HK-2 (cell line): ENCODE measurements around the gene SLC25A15.
"Not testable (repeated sequence)": the region's sequence is repeated elsewhere in the genome, so short reads cannot be mapped to it uniquely, and the experiment has no call there.

ENCODE experiments used
- DNase-seq: peaks from one replicate; pipeline ENCODE4 v3.0.0-alpha.2; 2018; ENCODE audit not compliant: unreplicated experiment

SLC25A15 gene

DNA sequence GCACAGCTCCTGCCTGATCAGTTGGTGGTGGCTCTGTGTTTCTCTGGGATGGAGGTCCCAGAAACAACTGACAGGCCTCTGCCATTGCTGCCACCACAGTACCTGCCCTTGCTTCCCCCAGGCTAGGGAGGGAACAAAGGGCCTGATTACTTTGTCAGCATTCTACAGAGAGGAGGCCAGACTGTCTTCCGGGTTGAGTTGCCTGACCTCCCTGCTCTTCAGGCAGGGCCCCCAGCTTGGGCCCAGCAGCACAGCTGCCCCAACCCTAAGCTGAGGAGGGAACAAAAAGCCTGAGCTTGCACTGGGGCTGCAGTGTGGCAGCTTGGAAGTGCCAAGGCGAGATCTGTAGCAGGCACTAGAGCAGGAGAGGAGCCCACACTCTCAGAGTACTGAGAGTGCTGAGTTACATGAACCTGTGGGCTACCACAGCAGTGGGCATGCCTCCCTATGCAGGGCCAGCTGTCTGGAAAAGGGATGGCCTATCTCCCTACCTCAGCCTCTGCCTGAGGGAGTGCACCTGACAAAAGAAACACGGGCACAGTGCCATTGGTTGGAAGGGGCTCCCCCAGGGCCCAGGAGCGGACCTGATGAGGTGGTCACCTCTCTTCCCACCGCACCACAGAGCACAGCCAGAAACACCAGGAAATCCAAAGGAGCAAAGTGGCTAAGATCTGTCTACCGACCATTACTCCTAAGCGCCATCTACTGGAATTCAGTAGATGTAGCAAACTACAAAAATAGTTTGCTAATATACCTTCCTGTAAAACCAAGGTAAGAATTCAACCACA is 24.4 kb downstream of the SLC25A15 start:
- DNase-seq = no peak

DNA sequence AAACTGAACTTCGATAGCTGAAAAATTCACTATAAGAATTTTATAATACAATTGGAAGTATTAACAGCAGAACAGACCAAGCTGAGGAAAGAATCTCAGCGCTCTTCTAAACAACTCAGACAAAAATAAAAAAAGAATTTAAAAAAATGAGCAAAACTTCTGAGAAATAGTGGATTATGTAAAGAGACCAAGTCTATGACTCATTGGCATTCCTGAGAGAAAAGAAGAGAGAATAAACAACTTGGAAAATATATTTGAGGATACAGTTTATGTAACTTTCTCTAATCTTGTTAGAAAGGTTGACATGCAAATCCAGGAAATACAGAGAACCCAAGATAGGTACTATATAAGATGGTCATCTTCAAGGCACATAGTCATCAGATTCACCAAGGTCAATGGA is 25.4 kb downstream of the SLC25A15 start:
- no peak for DNase-seq

- DNase-seq = no peak
Measured at GRCh38 chr13:40818926-40819325, 29.5 kb downstream of the SLC25A15 start.

GRCh38 chr13:40819797-40820315 is 30.4 kb downstream of the SLC25A15 start:
- no peak for DNase-seq

- DNase-seq = not testable (repeated sequence)
Measured at GRCh38 chr13:40839725-40840124, 50.3 kb downstream of the SLC25A15 start.

- not testable (repeated sequence) for DNase-seq
Measured at GRCh38 chr13:40840955-40841354, 51.5 kb downstream of the SLC25A15 start.
